Liver (tissue), 3 donors: ENCODE data around the gene IL17REL.
"Not testable (repeated sequence)": the region's sequence is repeated elsewhere in the genome, so short reads cannot be mapped to it uniquely, and the experiment has no call there.

Experiments
- ATF3 ChIP-seq: IDR thresholded peaks from 2 replicates; pipeline ENCODE4 v1.6.1; 2016; ENCODE audit warnings: antibody characterized with exemption
- JUND ChIP-seq, 2 donors: IDR thresholded peaks; 2 replicates each; pipeline ENCODE4 v1.6.1; 2016; ENCODE audit warnings: antibody characterized with exemption in 2 of 2
- RAD21 ChIP-seq, 2 donors: IDR thresholded peaks; 2 replicates each; pipeline ENCODE4 v1.6.1; 2016; ENCODE audit warnings: antibody characterized with exemption in 2 of 2, mild to moderate bottlenecking in 2 of 2
- REST ChIP-seq: IDR thresholded peaks from 2 replicates; pipeline ENCODE4 v1.6.1; 2016; ENCODE audit warnings: antibody characterized with exemption, mild to moderate bottlenecking
- YY1 ChIP-seq: IDR thresholded peaks from 2 replicates; pipeline ENCODE4 v1.6.1; 2016; ENCODE audit warnings: antibody characterized with exemption, mild to moderate bottlenecking
- ZBTB33 ChIP-seq: IDR thresholded peaks from 2 replicates; pipeline ENCODE4 v1.6.1; 2016; ENCODE audit warnings: antibody characterized with exemption
- TF ChIP-seq, protein P1 (sequence below): fragments of 150-350 bp; IDR thresholded peaks from 2 replicates; pipeline ENCODE4 v1.5.1; 2017; ENCODE audit warnings: improper control_type of control experiment, low read depth, low read length; ENCODE audit not compliant: missing input control
- TF ChIP-seq, protein P2 (sequence below): IDR thresholded peaks from 2 replicates; pipeline ENCODE4 v1.6.1; 2016; ENCODE audit warnings: antibody characterized with exemption
- donor health status: healthy.
- donor health status: healthy.

DNA sequence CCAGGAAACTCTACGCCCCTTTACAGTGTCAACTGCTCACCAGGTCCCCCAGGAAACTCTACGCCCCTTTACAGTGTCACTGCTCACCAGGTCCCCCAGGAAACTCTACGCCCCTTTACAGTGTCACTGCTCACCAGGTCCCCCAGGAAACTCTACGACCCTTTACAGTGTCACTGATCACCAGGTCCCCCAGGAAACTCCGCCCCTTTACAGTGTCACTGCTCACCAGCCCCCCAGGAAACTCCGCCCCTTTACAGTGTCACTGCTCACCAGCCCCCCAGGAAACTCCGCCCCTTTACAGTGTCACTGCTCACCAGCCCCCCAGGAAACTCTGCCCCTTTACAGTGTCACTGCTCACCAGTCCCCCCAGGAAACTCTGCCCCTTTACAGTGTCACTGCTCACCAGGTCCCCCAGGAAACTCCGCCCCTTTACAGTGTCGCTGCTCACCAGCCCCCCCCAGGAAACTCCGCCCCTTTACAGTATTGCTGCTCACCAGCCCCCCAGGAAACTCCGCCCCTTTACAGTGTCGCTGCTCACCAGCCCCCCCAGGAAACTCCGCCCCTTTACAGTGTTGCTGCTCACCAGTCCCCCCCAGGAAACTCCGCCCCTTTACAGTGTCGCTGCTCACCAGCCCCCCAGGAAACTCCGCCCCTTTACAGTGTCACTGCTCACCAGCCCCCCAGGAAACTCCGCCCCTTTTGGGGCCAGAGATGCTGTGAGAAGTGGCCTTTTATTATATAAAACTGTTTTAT is 67.3 kb downstream of the IL17REL start:
- TF ChIP-seq, protein P1, sequence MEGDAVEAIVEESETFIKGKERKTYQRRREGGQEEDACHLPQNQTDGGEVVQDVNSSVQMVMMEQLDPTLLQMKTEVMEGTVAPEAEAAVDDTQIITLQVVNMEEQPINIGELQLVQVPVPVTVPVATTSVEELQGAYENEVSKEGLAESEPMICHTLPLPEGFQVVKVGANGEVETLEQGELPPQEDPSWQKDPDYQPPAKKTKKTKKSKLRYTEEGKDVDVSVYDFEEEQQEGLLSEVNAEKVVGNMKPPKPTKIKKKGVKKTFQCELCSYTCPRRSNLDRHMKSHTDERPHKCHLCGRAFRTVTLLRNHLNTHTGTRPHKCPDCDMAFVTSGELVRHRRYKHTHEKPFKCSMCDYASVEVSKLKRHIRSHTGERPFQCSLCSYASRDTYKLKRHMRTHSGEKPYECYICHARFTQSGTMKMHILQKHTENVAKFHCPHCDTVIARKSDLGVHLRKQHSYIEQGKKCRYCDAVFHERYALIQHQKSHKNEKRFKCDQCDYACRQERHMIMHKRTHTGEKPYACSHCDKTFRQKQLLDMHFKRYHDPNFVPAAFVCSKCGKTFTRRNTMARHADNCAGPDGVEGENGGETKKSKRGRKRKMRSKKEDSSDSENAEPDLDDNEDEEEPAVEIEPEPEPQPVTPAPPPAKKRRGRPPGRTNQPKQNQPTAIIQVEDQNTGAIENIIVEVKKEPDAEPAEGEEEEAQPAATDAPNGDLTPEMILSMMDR, result not testable (repeated sequence)
- not testable (repeated sequence) for TF ChIP-seq YY1; ATF3; REST; JUND (IDR thresholded peaks at IDR 0.05); ZBTB33; RAD21 (IDR thresholded peaks at IDR 0.05)
- TF ChIP-seq, protein P2, sequence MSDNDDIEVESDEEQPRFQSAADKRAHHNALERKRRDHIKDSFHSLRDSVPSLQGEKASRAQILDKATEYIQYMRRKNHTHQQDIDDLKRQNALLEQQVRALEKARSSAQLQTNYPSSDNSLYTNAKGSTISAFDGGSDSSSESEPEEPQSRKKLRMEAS, result not testable (repeated sequence)
